HG03432 (cell line): ENCODE results near the gene APOBEC3B.
"Not testable (repeated sequence)": the region's sequence is repeated elsewhere in the genome, so short reads cannot be mapped to it uniquely, and the experiment has no call there.

Experiments used
- ATAC-seq: cut with Tn5 transposase; IDR thresholded peaks from one replicate; pipeline ENCODE4 v1.9.1; 2021; ENCODE audit warnings: mild to moderate bottlenecking, moderate library complexity; ENCODE audit not compliant: unreplicated experiment

APOBEC3B gene

GRCh38 chr22:38950527-38951295, 31.4 kb upstream of the APOBEC3B start:
- no peak for ATAC-seq

DNA sequence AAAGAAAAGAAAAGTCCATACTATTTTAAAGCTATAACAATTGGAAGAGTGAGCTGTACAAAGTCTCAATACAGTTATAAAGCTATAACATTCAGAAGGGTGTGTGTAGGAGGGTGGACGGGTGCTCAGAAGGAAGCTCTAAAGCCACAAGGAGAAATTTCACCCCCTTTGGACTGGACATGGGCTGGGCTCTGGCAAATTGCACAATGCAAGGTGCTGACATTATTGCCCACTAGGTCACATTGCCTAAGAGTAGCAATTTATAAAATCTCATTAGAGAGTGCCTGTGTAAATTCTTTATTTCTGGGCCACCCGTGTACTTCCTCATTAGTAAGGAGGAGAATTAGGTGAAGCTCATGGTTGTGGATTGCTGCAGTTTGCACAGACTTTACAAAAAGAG, 30.4 kb upstream of the APOBEC3B start:
- no peak for ATAC-seq

- no peak for ATAC-seq
These were observed 29.7 kb upstream of the APOBEC3B start for GRCh38 chr22:38952281-38952993.

DNA sequence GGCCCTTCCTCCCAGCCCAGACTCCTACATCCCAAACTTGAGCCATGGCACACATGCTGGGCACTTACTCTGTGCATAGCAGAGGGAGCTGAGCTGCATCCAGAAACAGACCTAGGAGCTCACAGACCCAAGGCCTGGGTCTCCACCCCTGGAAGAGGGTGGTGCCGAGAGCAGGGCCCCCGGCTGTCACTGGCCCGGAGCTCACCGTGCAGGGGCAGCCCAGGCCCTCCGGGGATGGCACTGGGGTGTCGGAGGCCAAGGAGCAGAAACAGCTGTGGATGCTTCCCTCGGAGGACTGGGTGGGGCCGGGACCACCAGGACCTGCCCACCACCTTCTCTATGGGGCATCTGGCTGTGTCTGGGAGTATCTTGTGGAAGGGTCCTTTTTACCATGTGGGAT, 29.1 kb upstream of the APOBEC3B start:
- no peak for ATAC-seq

DNA sequence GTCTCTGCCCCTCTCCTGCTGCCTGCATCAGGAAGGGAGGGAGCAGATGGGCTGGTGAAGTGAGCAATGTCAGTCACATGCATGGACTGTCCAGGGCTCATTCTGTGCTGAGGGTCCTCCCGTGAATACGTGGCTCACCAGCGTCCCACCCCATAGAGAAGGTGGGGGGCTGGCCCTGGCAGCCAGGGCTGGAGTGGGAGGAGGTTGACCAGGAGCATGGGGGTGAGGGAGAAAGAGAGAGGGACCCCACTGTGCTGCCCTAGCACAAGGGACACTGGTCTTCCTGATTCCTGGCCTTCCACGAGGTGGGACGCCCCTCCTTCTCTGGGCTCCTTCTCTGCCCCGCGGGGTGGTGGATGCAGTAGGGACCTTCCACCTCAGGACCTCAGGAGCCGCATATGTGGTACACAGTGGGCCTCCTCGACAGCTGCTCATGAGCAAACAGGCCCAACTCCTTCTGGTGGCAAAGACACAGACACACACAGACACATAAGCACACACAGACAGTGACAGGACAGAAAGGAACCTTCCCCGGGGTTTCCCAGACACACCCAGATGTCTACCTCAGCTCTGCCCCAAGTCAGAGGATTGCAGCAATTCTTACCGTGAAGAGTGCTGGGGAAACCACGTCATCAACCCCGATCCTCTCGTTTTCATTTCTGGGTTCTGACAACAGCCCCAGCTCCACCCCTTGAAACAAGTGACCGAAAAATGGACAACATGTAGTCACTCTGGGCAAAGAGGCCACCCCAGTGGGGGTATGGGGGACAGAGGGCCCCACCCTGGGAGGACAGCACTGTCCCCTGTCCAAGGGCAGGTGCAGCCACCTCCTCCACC, 28.4 kb upstream of the APOBEC3B start:
- ATAC-seq = peak; percentile 53

DNA sequence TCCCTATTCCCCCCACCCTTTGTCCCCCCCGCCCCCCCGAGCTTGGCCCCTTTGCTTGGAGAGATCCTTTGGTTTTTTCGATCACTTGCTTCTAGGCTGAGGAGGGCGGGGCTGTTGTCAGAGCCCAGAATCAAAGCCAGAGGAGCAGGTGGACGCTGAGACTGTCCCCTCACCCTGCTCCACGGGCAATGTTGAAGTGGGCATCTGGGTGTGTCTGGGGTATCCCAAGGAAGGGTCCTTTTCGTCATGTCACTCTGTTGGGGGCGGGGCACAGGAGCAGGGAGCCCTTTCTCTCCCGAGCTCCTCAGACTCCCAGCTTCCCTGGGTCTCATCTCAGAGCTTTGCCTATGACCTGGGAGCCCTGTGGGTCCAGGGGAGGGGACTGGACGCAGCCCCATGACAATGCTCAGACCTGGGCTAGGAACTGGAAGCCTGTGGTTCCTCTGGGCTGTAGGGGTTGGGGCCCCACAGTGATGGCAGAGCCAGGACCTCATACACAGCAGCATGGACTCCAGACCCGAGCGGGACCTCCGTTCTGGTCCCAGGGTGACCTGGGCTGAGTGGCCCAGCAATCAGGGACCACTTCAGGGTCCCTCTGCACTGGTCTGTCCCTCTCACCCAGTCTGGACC, 27.6 kb upstream of the APOBEC3B start:
- ATAC-seq = no peak

DNA sequence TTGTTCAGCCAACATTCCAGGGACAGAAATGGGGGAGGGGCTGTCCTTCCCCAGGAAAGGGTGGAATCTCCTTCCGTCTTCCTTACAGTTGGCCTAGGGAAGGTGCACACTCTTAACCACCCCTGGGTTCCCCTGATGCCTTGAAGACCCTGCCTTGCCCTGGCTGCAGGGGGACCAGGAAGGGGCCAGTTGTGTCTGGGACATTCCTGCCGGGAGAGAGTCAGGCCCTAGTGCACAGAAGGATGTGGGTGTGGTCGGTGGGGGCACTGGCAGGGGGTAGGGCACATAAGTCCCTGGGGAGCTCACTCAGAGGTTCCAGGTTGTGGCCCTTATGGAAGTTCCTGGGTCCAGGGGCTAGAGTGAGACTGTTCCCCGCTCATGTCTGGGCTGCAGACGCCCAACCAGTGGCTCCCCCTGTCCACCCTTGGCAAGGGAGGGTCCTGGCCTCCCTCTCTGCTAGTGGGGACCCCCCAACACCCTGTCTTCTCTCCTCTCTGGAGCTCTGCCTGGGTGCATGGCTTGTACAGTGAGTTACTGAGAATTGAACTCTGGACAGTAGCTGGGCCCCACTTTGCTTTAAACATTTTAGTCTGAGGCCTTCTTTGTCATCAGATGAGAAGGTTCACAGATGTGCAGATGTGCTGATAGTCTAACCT, 26.8 kb upstream of the APOBEC3B start:
- no peak for ATAC-seq

DNA sequence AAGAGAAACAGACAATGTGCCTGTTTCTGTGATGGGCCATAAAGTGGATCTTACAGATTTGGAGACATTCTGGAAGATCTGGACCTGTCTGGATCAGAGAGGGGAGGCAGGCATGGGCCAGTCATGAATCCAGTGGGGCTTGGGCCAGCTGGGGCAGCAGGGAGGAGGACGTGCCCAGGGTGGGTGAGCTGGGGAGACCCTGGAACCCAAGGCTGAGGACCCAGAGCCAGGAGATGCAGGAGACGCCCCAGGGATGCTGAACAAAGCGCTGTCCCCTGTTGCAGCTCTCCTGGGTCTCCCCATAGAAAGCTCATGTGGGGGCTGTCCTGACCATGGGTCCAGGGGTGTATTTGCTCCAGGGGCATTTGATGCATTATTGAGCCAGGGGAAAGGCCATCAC, 26.2 kb upstream of the APOBEC3B start:
- no peak for ATAC-seq

DNA sequence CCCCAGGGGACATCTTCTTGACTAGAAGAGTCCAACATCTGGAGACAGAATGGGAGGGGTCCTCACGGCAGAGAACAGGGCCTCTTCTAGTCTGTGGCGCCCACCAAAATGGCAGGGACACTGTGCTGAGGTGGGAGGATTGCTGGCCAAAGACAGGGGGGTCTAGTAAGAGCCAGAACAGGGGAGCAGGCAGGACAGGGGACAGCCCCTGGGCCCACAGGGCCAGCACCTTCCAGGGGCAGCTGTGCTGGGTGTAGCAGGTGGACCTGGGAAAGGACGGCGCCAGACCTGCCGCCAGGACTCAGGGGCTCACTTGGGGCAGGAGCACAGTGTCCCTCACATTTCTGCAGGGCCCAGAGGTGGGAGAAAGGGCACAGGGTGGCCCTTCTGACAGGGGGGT, 25.6 kb upstream of the APOBEC3B start:
- ATAC-seq = no peak

- no peak for ATAC-seq
These were observed 24.9 kb upstream of the APOBEC3B start, which contains the start of gene APOBEC3A for GRCh38 chr22:38957046-38957770. TSS of gene APOBEC3A (plus strand) at chr22:38957609. CDS start at chr22:38957692, 83 bp downstream.

GRCh38 chr22:38957808-38958650, 24.1 kb upstream of the APOBEC3B start:
- ATAC-seq = no peak

DNA sequence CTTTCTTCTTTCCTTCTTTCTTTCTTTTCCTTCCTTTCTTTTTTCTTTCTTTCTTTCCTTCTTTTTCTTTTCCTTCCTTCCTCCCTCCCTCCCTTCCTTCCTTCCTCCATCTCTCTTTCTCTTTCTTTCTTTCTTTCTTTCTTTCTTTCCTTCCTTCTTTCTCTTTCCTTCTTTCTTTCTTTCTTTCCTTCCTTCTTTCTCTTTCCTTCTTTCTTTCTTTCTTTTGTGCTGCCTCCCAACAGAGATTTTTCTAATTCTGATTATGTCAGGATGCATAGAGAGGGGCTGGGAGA, 23.6 kb upstream of the APOBEC3B start:
- ATAC-seq = not testable (repeated sequence)

GRCh38 chr22:38959590-38959989, 22.6 kb upstream of the APOBEC3B start:
- no peak for ATAC-seq

GRCh38 chr22:38960673-38961072, 21.5 kb upstream of the APOBEC3B start:
- not testable (repeated sequence) for ATAC-seq

DNA sequence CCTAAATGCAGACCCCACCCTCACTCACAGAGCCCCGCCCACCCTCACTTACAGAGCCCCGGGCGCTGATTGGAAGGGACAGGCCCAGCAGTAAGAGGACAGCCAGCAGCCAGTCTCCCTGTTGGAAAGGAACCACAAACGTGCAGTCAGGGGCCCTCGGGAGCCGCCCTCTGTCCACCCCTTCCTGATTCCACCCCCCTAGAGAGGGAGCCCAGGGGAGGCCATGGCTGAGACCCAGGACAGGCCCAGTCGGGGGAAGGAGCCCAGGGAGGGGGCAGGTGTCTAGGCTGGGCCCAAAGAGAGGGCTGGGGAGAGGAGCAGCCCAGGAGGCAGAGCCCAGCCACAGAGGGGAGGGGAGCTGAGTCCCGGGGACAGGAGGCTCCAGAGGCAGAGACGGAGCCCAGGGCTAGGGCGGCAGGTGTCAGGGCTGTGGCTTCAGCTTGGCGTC, 18.8 kb upstream of the APOBEC3B start:
- not testable (repeated sequence) for ATAC-seq

DNA sequence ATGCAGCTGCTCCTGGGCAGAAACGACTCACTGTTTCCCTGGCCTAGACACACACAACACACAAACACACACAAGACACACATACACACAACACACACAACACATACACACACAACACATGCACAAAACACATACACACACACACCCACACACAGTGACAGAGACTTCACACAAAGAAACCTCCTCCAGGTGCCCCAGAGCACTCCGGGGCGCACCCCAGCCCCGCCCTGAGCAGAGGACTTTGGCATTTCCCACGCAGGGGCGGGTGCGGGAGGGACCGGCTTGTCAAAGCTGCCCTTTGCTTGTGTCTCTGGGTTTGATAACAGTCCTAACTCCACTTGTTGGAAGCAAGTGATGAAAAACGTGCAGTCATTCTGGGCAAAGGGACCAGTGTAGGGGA, 18.3 kb upstream of the APOBEC3B start:
- no peak for ATAC-seq

DNA sequence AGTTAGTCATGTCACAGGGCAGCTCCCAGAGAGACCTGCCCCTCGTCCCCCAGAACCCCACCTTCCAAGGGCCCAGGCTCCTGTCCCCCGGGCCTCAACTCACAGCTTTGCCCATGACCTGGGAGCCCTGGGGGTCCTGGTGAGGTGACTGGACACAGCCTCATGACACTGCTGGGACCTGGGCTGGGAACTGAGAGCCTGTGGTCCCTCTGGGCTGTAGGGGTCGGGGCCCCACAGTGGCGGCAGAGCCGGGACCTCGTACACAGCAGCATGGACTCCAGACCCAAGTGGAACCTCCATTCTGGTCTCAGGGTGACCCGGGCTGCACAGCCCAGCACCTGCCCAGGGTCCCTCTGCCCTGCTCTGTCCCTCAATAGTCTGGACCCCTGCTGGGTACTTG, 17.8 kb upstream of the APOBEC3B start:
- no peak for ATAC-seq

- ATAC-seq = no peak
These were observed 17.2 kb upstream of the APOBEC3B start for GRCh38 chr22:38964989-38965388.
